K562 (cell line): ENCODE results near the gene MCMBP.

Experiments
- ATF2 ChIP-seq: sonication (generic); formaldehyde crosslinking; IDR thresholded peaks from 2 replicates; pipeline ENCODE4 v1.8.1; 2022; ENCODE audit warnings: missing genetic modification reagents
- ELF4 ChIP-seq: fragments of 450-650 bp; formaldehyde crosslinking; IDR thresholded peaks from 2 replicates; pipeline ENCODE4 v1.4.0; 2022; ENCODE audit warnings: missing genetic modification characterization
- JUNB ChIP-seq: fragments of 450-650 bp; formaldehyde crosslinking; conservative IDR thresholded peaks from 2 replicates; pipeline ENCODE4 v1.4.0; 2020; ENCODE audit warnings: mild to moderate bottlenecking
- POLR2A ChIP-seq: fragments of 450-650 bp; conservative IDR thresholded peaks from 2 replicates; pipeline ENCODE4 v1.6.1; 2016
- RBM22 ChIP-seq: fragments of 200-400 bp; formaldehyde crosslinking; IDR thresholded peaks from 2 replicates; pipeline ENCODE4 v1.6.1; 2018; ENCODE audit warnings: low read length, low read depth; ENCODE audit not compliant: poor library complexity, severe bottlenecking
- REST ChIP-seq, 2 experiments: fragments of 450-650 bp; formaldehyde crosslinking in 1 of 2; IDR thresholded peaks; 2 replicates each; pipeline versions ENCODE4 v1.4.0 to v1.6.1; 2014 to 2020; ENCODE audit warnings: mild to moderate bottlenecking in 2 of 2, borderline replicate concordance in 1 of 2, low read depth in 1 of 2
- USF2 ChIP-seq: sonication (generic); formaldehyde crosslinking; IDR thresholded peaks from 2 replicates; pipeline ENCODE4 v1.5.0; 2020; ENCODE audit warnings: missing genetic modification reagents
- ZC3H4 ChIP-seq: sonication (generic); formaldehyde crosslinking; IDR thresholded peaks from 2 replicates; pipeline ENCODE4 v1.9.0; 2021; ENCODE audit warnings: missing genetic modification reagents, borderline replicate concordance
- ZEB2 ChIP-seq: fragments of 450-650 bp; IDR thresholded peaks from 2 replicates; pipeline ENCODE4 v1.6.1; 2016
- ZNF561 ChIP-seq: fragments of 450-650 bp; formaldehyde crosslinking; conservative IDR thresholded peaks from 2 replicates; pipeline ENCODE4 v1.4.0; 2020; ENCODE audit warnings: mild to moderate bottlenecking, moderate library complexity

GRCh38 chr10:119826771-119827170 is 45.9 kb downstream of the MCMBP start:
- TF ChIP-seq JUNB (CRISPR knock-in tag): no peak
- no peak for TF ChIP-seq REST (IDR thresholded peaks at IDR 0.05; ENCODE audit: borderline replicate concordance)
- TF ChIP-seq REST (CRISPR knock-in tag; IDR thresholded peaks at IDR 0.05; ENCODE audit: low read depth): no peak
- no peak for TF ChIP-seq ELF4
- TF ChIP-seq ZC3H4 (CRISPR knock-in tag): no peak
- TF ChIP-seq ATF2 (CRISPR knock-in tag): no peak
- TF ChIP-seq POLR2A: no peak
- no peak for TF ChIP-seq RBM22
- TF ChIP-seq USF2: no peak
- no peak for TF ChIP-seq ZNF561 (CRISPR knock-in tag)
- no peak for TF ChIP-seq ZEB2
